MM.1S (cell line): ENCODE measurements around the gene ALDH1A3.

ENCODE experiments used
- DNase-seq: peaks from one replicate; pipeline ENCODE4 v3.0.0-alpha.2; 2015
- H2AFZ ChIP-seq: fragments of 300-600 bp; sonication (generic); 2 replicates; pipeline ENCODE4 v1.6.0; 2016; ENCODE audit warnings: antibody characterized with exemption, low read length
- H3F3A ChIP-seq: fragments of 300-600 bp; sonication (generic); 2 replicates; pipeline ENCODE4 v1.6.1; 2016; ENCODE audit warnings: mild to moderate bottlenecking, antibody characterized with exemption, low read length, moderate library complexity, mixed read lengths; ENCODE audit not compliant: insufficient read depth
- H3K27ac ChIP-seq: fragments of 300-600 bp; sonication (generic); 2 replicates; pipeline ENCODE4 v1.5.1; 2016; ENCODE audit warnings: mild to moderate bottlenecking, low read length
- H3K27me3 ChIP-seq: fragments of 300-600 bp; sonication (generic); replicated peaks from 2 replicates; pipeline ENCODE4 v1.6.0; 2016; ENCODE audit warnings: low read length; ENCODE audit not compliant: insufficient read depth
- H3K36me3 ChIP-seq: fragments of 300-600 bp; sonication (generic); replicated peaks from 2 replicates; pipeline ENCODE4 v1.6.1; 2016; ENCODE audit warnings: mild to moderate bottlenecking, low read length, mixed read lengths; ENCODE audit not compliant: insufficient read depth
- H3K4me1 ChIP-seq: fragments of 300-600 bp; sonication (generic); 2 replicates; pipeline ENCODE4 v1.6.1; 2016; ENCODE audit warnings: low read length, mixed read lengths
- H3K4me2 ChIP-seq: fragments of 300-600 bp; sonication (generic); 2 replicates; pipeline ENCODE4 v1.6.0; 2016; ENCODE audit warnings: low read depth, low read length
- H3K4me3 ChIP-seq: fragments of 300-600 bp; sonication (generic); 2 replicates; pipeline ENCODE4 v1.5.1; 2016; ENCODE audit warnings: low read length, mixed read lengths
- H3K79me2 ChIP-seq: fragments of 300-600 bp; sonication (generic); 2 replicates; pipeline ENCODE4 v1.6.1; 2016; ENCODE audit warnings: mixed run types, low read length, mixed read lengths
- H3K9ac ChIP-seq: fragments of 300-600 bp; sonication (generic); 2 replicates; pipeline ENCODE4 v1.6.1; 2016; ENCODE audit warnings: low read length, mixed read lengths
- H3K9me2 ChIP-seq: fragments of 300-600 bp; sonication (generic); replicated peaks from 2 replicates; pipeline ENCODE4 v1.6.1; 2016; ENCODE audit warnings: mild to moderate bottlenecking, low read length, mixed read lengths; ENCODE audit not compliant: insufficient read depth
- H3K9me3 ChIP-seq: fragments of 300-600 bp; sonication (generic); replicated peaks from 2 replicates; pipeline ENCODE4 v1.6.1; 2016; ENCODE audit warnings: mild to moderate bottlenecking, low read length, mixed read lengths; ENCODE audit not compliant: insufficient read depth
- H4K20me1 ChIP-seq: fragments of 300-600 bp; sonication (generic); 2 replicates; pipeline ENCODE4 v1.6.1; 2016; ENCODE audit warnings: mild to moderate bottlenecking, low read length, moderate library complexity, mixed read lengths; ENCODE audit not compliant: insufficient read depth
- EZH2 ChIP-seq: fragments of 300-600 bp; sonication (generic); optimal IDR thresholded peaks from 2 replicates; pipeline ENCODE3; 2017; ENCODE audit warnings: low read depth, mild to moderate bottlenecking, antibody characterized with exemption, low read length, mixed read lengths
- EZH2phosphoT487 ChIP-seq: fragments of 300-600 bp; sonication (generic); IDR thresholded peaks from 2 replicates; pipeline ENCODE4 v1.6.1; 2018; ENCODE audit warnings: antibody characterized with exemption, low read length
- TF ChIP-seq, protein P1 (sequence below): fragments of 300-600 bp; sonication (generic); IDR thresholded peaks from 2 replicates; pipeline ENCODE4 v1.5.1; 2016; ENCODE audit warnings: antibody characterized with exemption, low read length, mixed read lengths

The ALDH1A3 gene

DNA sequence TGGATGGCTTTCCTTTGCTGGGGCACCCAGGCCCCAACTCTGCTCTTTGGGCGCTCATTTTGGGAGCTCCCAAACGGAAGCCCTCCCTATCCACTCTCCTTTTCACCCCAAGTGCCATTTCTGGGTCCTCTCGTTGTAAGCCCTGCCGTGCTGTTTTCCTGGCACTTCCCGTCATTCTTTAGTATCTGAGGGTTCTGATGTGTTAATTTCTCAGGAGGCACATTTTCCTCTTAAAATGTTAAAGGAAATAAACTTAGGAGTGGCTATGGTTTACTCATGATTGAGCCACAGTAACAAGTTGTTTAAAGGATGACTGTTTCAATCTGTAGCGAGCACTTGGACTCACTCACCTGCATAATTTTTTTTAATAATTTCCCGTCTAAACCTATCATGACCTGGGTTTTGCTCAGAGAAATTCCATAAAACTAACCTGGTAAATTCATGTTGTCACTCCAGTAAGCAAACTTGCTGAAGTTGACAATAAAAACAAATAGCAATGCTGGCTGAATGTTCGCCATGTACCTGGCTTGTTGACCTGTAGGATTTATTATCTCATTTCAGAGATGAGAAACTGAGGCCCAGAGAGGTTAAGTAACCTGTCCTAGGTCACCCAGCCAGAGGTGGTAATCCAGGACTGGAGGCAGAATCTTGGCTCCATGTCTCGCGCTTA lies 10.6 kb downstream of the ALDH1A3 start:
- H3K36me3 ChIP-seq: no peaks in the 10 kb centered on the region
- no peaks in the 10 kb centered on the region for H3K4me1 ChIP-seq
- no peak overlapping the region for H3K27ac ChIP-seq
- H3K9ac ChIP-seq: no peak overlapping the region
- TF ChIP-seq EZH2phosphoT487: no peak
- TF ChIP-seq, protein P1, sequence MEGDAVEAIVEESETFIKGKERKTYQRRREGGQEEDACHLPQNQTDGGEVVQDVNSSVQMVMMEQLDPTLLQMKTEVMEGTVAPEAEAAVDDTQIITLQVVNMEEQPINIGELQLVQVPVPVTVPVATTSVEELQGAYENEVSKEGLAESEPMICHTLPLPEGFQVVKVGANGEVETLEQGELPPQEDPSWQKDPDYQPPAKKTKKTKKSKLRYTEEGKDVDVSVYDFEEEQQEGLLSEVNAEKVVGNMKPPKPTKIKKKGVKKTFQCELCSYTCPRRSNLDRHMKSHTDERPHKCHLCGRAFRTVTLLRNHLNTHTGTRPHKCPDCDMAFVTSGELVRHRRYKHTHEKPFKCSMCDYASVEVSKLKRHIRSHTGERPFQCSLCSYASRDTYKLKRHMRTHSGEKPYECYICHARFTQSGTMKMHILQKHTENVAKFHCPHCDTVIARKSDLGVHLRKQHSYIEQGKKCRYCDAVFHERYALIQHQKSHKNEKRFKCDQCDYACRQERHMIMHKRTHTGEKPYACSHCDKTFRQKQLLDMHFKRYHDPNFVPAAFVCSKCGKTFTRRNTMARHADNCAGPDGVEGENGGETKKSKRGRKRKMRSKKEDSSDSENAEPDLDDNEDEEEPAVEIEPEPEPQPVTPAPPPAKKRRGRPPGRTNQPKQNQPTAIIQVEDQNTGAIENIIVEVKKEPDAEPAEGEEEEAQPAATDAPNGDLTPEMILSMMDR: no peak
- TF ChIP-seq EZH2: no peak
- no peaks in the 10 kb centered on the region; the same call in 1 of the 2 replicates for H3K27me3 ChIP-seq
- no peak overlapping the region for H2AFZ ChIP-seq
- no peaks in the 10 kb centered on the region for H3F3A ChIP-seq
- no peaks in the 10 kb centered on the region for H3K79me2 ChIP-seq
- DNase-seq: no peak
- no peak overlapping the region for H3K4me3 ChIP-seq
- H3K9me2 ChIP-seq: no peaks in the 10 kb centered on the region
- no peak overlapping the region for H3K4me2 ChIP-seq
- H3K9me3 ChIP-seq: no peaks in the 10 kb centered on the region
- no peaks in the 10 kb centered on the region for H4K20me1 ChIP-seq

DNA sequence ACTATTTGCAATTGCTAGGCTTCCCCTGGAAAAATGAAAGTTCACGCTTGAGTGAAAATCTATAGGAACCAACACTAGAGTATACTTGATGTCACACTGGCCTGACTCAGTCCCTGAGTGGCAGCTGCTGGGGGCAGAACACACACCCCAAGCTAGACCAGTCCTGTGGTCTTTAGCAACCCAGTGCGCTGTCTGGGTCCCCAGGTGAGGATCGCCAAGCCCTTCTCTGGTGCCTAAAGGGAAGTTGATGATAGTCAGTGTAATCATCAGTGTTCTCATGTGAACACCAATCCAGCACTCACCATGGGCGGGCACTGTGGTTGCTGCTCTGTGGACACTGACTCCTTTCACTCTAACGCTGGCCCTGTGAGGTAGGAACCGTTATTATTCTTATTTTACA lies 11.2 kb downstream of the ALDH1A3 start:
- no peak for DNase-seq

DNA sequence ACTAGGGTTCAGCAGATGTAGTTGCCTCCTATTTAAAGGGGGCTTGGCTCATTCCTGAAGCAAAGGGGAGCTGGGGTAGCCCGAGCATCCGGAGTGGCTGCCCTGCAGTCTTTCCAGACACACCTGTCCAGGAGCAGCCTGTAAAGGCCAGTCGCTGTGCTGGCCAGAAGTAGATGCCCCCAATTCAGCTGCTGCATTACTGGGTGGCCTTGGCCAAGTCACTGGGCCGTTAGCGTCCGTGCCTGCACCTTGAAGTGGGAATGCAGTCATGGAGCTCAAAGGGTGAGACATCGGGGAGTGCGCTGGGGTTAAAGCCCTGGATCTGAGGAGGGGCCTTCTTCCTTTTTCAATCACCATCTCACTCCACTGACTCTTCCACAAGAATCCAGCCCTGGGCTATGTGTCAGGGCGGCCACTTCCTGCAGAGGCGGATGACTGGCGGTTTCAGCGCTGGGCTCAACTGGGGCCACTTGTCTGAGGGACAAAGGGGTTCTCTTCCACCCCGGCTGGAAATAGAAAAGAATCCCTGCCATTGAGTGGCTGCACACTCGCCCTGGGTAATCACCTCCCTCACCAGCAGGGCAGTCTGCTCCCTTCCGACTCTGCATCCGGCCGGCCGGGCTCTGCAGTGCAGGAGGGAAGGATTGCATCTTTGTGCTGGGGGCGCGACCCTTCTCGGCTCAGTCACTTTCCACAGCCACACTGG lies 11.8 kb downstream of the ALDH1A3 start:
- no peak for TF ChIP-seq EZH2phosphoT487
- no peak for TF ChIP-seq EZH2
- TF ChIP-seq, protein P1: no peak
- no peaks in the 10 kb centered on the region for H4K20me1 ChIP-seq
- H3K9ac ChIP-seq: no peak overlapping the region
- no peaks in the 10 kb centered on the region for H3K4me1 ChIP-seq
- H3K27me3 ChIP-seq: no peaks in the 10 kb centered on the region; the same call in 1 of the 2 replicates
- no peak overlapping the region for H3K4me3 ChIP-seq
- H3K79me2 ChIP-seq: no peaks in the 10 kb centered on the region
- no peak overlapping the region for H3K27ac ChIP-seq
- no peak overlapping the region for H2AFZ ChIP-seq
- no peak for DNase-seq
- H3K4me2 ChIP-seq: no peak overlapping the region
- no peaks in the 10 kb centered on the region for H3K36me3 ChIP-seq
- no peaks in the 10 kb centered on the region for H3K9me2 ChIP-seq
- no peaks in the 10 kb centered on the region for H3F3A ChIP-seq
- no peaks in the 10 kb centered on the region for H3K9me3 ChIP-seq

More for the DNA sequence above, 11.2 kb downstream of the ALDH1A3 start:
- H3K27me3 ChIP-seq: no peaks in the 10 kb centered on the region; the same call in 1 of the 2 replicates
- H3K36me3 ChIP-seq: no peaks in the 10 kb centered on the region
- H3K4me2 ChIP-seq: no peak overlapping the region
- TF ChIP-seq EZH2: no peak
- TF ChIP-seq, protein P1: no peak
- TF ChIP-seq EZH2phosphoT487: no peak
- H3F3A ChIP-seq: no peaks in the 10 kb centered on the region
- no peaks in the 10 kb centered on the region for H3K79me2 ChIP-seq
- no peaks in the 10 kb centered on the region for H3K4me1 ChIP-seq
- H3K4me3 ChIP-seq: no peak overlapping the region
- no peak overlapping the region for H3K27ac ChIP-seq
- H4K20me1 ChIP-seq: no peaks in the 10 kb centered on the region
- no peak overlapping the region for H2AFZ ChIP-seq
- H3K9me2 ChIP-seq: no peaks in the 10 kb centered on the region
- no peaks in the 10 kb centered on the region for H3K9me3 ChIP-seq
- no peak overlapping the region for H3K9ac ChIP-seq
